GM10266 (cell line): Measurements from ENCODE around the gene CEP104.

Source experiments
- DNase-seq: peaks from one replicate; pipeline ENCODE4 v3.0.0; 2012; ENCODE audit errors: extremely low spot score
- TF ChIP-seq, protein P1 (sequence below): IDR thresholded peaks from 2 replicates; pipeline ENCODE4 v1.5.1; 2012; ENCODE audit warnings: mild to moderate bottlenecking, low read depth; ENCODE audit not compliant: control insufficient read depth, insufficient read depth; ENCODE audit errors: missing control alignments

CEP104 gene

DNA sequence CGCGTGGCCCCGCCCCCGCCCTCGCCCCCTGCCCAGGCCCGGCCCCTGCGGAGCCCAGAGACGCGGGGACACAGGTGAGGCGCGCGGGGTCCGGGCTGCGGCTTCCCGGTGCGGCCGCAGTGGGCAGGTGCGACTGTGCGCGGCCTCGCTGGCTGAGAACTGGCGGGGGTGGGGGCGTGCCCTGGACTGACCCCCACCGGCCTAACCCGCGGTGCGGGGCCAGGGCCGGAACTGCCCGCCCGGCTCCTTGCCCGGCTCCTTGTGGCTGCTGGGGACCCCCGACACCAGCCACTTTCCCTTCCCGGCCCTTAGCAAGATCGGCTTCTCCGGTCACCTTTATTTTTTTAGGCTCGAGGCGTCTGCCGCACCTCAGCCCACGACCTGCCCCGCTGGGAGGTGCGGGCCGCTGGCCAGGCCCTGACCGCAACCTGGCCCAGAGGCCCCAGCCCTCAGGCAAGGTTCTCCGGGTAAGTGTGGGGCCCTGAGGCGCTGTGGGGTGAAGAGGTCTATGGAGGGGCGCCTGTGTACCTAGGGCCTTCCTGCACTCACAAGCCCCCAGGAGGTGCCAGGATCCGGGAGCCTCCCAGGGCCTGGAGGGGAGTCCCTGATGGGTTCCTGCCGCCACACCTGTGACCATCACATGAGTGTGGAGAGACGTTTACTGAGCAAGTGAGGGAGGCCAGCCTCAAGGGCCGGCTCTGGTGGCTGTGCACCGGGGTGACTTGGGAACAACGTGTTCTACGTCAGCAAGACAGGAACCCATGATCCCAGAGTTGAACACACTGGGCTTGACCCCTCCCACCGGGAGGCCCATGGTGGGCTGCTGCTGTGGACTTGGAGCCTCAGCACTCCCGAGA lies 84.1 kb downstream of the CEP104 start, which contains the start of gene SMIM1:
Gene SMIM1 (plus strand): TSS at position 35 of the 857 bp plus-strand sequence. CDS start 2,625 bp downstream, outside the sequence.
- TF ChIP-seq, protein P1, sequence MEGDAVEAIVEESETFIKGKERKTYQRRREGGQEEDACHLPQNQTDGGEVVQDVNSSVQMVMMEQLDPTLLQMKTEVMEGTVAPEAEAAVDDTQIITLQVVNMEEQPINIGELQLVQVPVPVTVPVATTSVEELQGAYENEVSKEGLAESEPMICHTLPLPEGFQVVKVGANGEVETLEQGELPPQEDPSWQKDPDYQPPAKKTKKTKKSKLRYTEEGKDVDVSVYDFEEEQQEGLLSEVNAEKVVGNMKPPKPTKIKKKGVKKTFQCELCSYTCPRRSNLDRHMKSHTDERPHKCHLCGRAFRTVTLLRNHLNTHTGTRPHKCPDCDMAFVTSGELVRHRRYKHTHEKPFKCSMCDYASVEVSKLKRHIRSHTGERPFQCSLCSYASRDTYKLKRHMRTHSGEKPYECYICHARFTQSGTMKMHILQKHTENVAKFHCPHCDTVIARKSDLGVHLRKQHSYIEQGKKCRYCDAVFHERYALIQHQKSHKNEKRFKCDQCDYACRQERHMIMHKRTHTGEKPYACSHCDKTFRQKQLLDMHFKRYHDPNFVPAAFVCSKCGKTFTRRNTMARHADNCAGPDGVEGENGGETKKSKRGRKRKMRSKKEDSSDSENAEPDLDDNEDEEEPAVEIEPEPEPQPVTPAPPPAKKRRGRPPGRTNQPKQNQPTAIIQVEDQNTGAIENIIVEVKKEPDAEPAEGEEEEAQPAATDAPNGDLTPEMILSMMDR = no peak
- no peak for DNase-seq

DNA sequence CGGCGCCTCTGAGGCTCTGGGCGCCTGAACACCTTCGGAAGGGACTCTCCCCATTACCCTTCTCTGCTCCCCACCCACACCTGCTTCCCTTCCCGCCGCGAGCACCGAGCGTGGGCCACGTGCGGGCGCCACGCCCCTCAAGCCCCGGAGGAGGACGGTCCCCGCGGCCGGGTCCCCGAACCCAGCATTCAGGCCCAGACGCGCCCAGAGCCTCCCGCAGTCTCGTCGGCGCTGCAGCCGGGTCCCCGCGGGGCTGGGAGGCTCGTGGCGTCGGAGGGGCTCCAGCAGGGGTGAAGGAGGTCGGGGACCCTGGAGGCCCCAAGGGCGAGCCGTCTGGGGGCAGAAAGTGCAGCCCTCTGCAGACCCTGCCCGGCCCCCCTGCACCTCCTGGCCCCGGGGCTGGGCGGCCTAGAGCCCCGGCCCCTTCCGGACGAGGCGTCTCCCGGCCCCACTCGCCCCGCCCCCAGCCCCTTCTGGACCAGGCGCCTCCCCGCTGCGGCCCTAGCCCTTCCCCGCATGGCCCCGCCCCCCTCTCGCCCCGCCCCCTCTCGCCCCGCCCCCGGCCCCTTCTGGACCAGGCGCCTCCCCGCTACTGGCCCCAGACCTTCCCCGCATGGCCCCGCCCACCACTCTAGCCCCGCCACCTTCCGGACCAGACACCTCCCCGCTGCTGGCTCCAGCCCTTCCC lies 84.8 kb downstream of the CEP104 start:
- peak; percentile 100 for DNase-seq
- TF ChIP-seq, protein P1 = no peak

DNA sequence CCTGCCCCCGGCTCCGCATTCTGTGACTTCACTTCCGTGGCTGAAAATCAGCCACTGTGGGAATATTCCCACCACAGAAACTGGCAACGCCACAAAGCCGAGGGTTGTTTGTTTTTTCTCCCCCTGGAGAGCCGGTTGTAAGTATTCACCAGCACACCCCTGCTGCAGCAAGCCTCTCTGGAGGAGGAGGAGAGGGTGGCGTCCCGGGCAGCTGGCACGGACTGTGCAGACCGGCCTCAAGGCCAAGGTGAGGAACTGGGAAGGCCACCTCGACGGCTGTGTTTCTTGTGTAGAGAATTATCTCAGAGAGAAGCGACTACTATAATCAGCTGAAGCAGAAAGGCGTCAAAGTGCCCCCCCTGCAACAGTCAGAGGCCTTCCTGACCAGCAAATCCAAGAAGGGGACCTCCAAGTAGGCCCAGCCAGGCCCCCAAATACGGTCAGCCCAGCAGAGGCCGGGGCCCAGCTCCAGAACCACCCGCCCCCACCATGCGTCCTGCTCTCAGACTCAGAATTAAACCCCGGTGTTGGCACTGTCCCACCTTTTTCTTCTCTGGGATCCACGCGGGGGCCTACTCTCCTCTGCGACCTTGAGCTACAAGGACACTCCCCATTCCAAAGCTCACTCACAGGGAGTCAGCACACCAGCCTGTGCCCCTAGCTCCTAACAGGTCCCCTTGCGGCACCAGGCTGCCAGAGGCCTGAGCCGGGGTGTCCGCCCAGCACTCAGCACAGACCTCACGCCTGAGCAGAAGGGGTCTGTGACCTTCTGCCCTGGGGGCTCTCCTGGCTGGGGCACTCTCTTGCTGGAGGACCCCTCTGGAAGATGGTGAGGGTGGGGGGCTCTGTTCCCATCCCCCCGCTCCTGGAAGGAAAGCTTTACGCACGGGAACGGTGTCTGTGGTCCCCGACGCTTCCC lies 85.6 kb downstream of the CEP104 start:
- TF ChIP-seq, protein P1 = no peak

DNA sequence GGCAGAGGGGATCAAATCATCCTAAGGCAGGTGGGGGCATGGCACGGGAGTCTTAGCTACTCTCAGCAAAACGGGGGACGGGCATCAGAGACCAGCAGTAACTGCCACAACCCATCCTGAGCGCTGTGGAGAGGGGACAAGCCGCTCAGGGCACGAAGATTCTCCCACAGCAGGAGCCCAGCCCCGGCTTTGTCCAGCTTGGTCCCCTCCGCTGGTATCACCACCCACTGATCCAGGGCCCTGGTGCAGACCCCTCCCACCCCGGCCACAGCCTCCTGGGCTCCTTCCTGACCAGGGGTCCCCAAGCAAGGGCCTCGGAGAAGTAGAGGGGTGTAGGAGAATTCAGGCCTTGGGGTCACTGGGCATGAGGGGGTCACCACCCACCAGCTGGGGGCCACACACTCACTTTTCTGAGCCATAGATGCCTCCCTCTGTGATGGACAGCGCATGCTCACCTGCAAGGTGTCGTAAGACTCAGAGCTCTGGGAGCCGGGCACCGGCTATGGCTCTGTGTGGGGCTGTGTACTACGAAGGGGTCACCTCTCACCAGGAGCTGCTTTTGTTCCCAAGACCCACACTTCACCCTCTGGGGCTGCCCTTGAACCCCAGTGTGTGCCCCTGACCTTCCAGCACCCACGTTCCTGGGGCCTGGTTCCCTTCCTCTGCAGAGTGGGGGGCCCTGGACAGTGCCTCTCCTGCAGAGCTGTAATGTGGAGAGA lies 86.8 kb downstream of the CEP104 start:
- TF ChIP-seq, protein P1 = no peak
- no peak for DNase-seq

More for the DNA sequence above, 85.6 kb downstream of the CEP104 start:
- DNase-seq = no peak

DNA sequence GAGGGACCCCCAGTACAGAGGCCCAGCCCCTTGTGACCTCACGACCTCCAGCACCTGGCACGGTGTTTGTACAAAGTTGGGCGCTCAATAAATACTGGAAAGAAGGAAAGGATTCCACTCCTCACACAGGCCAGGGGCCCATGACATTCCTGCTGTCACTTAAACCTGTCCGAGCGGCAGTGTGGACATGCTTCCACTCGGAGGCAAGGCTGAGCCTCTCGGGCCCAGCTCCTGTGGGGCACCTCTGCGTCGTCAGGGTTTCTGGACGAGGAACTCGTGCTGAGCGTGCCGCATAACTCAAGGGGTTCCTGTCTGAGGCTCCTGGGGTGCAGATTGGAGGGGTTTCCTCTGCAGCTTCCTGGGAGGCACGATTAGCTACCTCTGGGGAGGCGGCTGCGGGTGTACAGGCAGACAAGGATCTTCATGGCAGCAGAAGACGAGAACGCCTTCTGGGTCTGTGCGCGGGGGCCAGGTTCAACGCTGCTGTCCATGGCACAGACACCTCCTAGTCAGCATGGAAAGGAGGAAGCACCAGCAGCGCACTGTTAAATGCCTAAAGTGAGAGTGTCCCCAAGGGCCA lies 88.1 kb downstream of the CEP104 start:
- TF ChIP-seq, protein P1 = no peak
- DNase-seq = no peak

DNA sequence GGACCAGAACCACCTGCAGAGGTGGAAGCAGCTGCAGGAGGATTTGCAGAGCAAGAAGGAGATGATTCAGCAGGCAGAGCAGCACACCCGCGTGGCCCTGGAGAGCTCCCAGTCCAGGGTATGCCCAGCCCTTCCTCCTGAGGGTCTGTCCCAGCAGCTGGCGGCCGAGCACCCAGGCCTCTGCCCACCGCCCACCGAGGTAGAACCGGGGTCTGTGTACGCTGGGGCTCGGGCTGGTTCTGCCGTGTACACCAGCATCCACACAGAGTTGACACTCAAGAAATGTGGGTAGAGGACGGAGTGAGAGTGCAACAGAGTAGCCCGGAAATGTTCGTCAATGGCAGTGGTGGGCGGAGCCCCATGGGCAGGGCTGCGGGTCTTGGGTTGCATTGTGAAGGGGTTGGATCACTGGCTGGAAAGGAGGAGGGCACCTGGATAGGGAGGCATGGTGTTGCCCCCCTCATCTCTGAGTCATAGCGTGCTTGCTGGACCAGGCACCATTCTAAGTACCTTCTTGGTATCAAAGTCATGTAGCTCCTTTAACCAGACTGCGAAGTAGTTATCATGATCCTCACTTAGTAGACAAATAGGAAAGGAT lies 89.6 kb downstream of the CEP104 start:
- TF ChIP-seq, protein P1 = no peak
- DNase-seq = no peak
